ENCODE data around the gene MED31. TPM values are rescaled to one million over a fixed set of nuclear protein-coding genes. Genes with fewer than 3 reads are reported as not detected.

The MED31 gene

Small RNA genes within 50 kb of the gene (small RNA-seq; reads per million reads assigned to genes)
- gene MIR4520-1 (ENCODE audit: low read depth), result not detected
- not detected for gene RNA5SP435 (ENCODE audit: low read depth)
